HepG2 (cell line): ENCODE results near the gene SPOP. TPM values are rescaled to one million over a fixed set of nuclear protein-coding genes. Genes with fewer than 3 reads are reported as not detected.
A peak's percentile ranks its signal among the peaks of the same experiment; 100 is the strongest.

Experiments
- ELF3 ChIP-seq: IDR thresholded peaks from 2 replicates; pipeline ENCODE4 v1.6.1; 2016; ENCODE audit warnings: missing genetic modification reagents, missing compliant biosample characterization
- GATAD1 ChIP-seq: IDR thresholded peaks from 2 replicates; pipeline ENCODE4 v1.6.1; 2016; ENCODE audit warnings: missing genetic modification reagents, missing compliant biosample characterization
- HOXD1 ChIP-seq: sonication (generic); formaldehyde crosslinking; IDR thresholded peaks from 2 replicates; pipeline ENCODE4 v1.5.0; 2020; ENCODE audit warnings: missing genetic modification reagents
- MIXL1 ChIP-seq: IDR thresholded peaks from 2 replicates; pipeline ENCODE4 v1.6.1; 2016
- NCOA2 ChIP-seq: sonication (generic); formaldehyde crosslinking; IDR thresholded peaks from 2 replicates; pipeline ENCODE4 v1.8.0; 2022; ENCODE audit warnings: inconsistent platforms
- RARA ChIP-seq: IDR thresholded peaks from 2 replicates; pipeline ENCODE4 v1.6.1; 2016; ENCODE audit warnings: missing genetic modification reagents, missing compliant biosample characterization
- RNF2 ChIP-seq: fragments of 450-650 bp; conservative IDR thresholded peaks from 2 replicates; pipeline ENCODE4 v1.6.1; 2016; ENCODE audit warnings: low read depth
- SAP130 ChIP-seq: IDR thresholded peaks from 2 replicates; pipeline ENCODE4 v1.6.1; 2016; ENCODE audit warnings: low read depth
- SMARCE1 ChIP-seq: fragments of 450-650 bp; IDR thresholded peaks from 2 replicates; pipeline ENCODE4 v1.6.1; 2017; ENCODE audit warnings: borderline replicate concordance
- TOE1 ChIP-seq: sonication (generic); formaldehyde crosslinking; IDR thresholded peaks from 2 replicates; pipeline ENCODE4 v1.4.0; 2020; ENCODE audit warnings: mild to moderate bottlenecking, missing genetic modification reagents
- U2AF2 ChIP-seq: fragments of 200-400 bp; formaldehyde crosslinking; IDR thresholded peaks from 2 replicates; pipeline ENCODE4 v1.6.1; 2017; ENCODE audit warnings: low read depth, mild to moderate bottlenecking, low read length
- ZNF160 ChIP-seq: sonication (generic); formaldehyde crosslinking; IDR thresholded peaks from 2 replicates; pipeline ENCODE4 v1.8.0; 2022; ENCODE audit warnings: mild to moderate bottlenecking, inconsistent platforms, missing genetic modification reagents
- ZNF230 ChIP-seq: sonication (generic); formaldehyde crosslinking; IDR thresholded peaks from 2 replicates; pipeline ENCODE4 v1.4.0; 2020; ENCODE audit warnings: mild to moderate bottlenecking, missing genetic modification reagents
- ZNF30 ChIP-seq: sonication (generic); formaldehyde crosslinking; IDR thresholded peaks from 2 replicates; pipeline ENCODE4 v1.5.0; 2020; ENCODE audit warnings: mild to moderate bottlenecking, missing genetic modification reagents
- ZNF331 ChIP-seq: sonication (generic); formaldehyde crosslinking; IDR thresholded peaks from 2 replicates; pipeline ENCODE4 v1.4.0; 2020; ENCODE audit warnings: missing genetic modification reagents
- ZNF33A ChIP-seq: sonication (generic); formaldehyde crosslinking; IDR thresholded peaks from 2 replicates; pipeline ENCODE4 v1.5.1; 2020; ENCODE audit warnings: missing genetic modification reagents, mild to moderate bottlenecking, moderate library complexity, borderline replicate concordance
- ZNF546 ChIP-seq: sonication (generic); formaldehyde crosslinking; conservative IDR thresholded peaks from 2 replicates; pipeline ENCODE4 v1.8.1; 2023; ENCODE audit warnings: mild to moderate bottlenecking, missing genetic modification reagents
- ZNF558 ChIP-seq: sonication (generic); formaldehyde crosslinking; IDR thresholded peaks from 2 replicates; pipeline ENCODE4 v1.9.0; 2022; ENCODE audit warnings: mild to moderate bottlenecking, missing genetic modification reagents, borderline replicate concordance
- ZNF569 ChIP-seq: sonication (generic); formaldehyde crosslinking; IDR thresholded peaks from 2 replicates; pipeline ENCODE4 v1.5.0; 2020; ENCODE audit warnings: mild to moderate bottlenecking, missing genetic modification reagents, moderate library complexity, borderline replicate concordance
- ZNF652 ChIP-seq: IDR thresholded peaks from 2 replicates; pipeline ENCODE4 v1.6.1; 2016; ENCODE audit warnings: low read depth, borderline replicate concordance
- ZNF709 ChIP-seq: sonication (generic); formaldehyde crosslinking; IDR thresholded peaks from 2 replicates; pipeline ENCODE4 v1.5.0; 2020; ENCODE audit warnings: mild to moderate bottlenecking, missing genetic modification reagents
- ZNF792 ChIP-seq: IDR thresholded peaks from 2 replicates; pipeline ENCODE4 v1.6.1; 2016
- ZNF839 ChIP-seq: sonication (generic); formaldehyde crosslinking; IDR thresholded peaks from 2 replicates; pipeline ENCODE4 v1.4.0; 2020; ENCODE audit warnings: missing genetic modification reagents, mild to moderate bottlenecking, borderline replicate concordance
- ZSCAN31 ChIP-seq: sonication (generic); formaldehyde crosslinking; IDR thresholded peaks from 2 replicates; pipeline ENCODE4 v1.5.0; 2020; ENCODE audit warnings: low read depth, mild to moderate bottlenecking, missing genetic modification reagents
- polyA plus RNA-seq, 8 experiments: library from polyadenylated mRNA; depleted of rRNA in 3 of 8; stranded (reverse) in 7 of 8; unstranded in 1 of 8; fragments of >200 nt; fragmentation: Illumina TruSeq in 4 of 8; extraction: Trizol in 4 of 8; gene quantifications; 2 replicates each; pipeline versions ENCODE4 v1.2.1 to v1.2.3, GENCODE V29; 2011 to 2016; ENCODE audit warnings: low read depth in 4 of 8, missing spikeins in 1 of 8, mixed read lengths in 1 of 8; ENCODE audit not compliant: insufficient read depth in 1 of 8
- total RNA-seq, 5 experiments: library from RNA; depleted of rRNA; stranded (reverse); fragments of >200 nt; fragmentation: Illumina TruSeq; extraction: Trizol; gene quantifications; 2 replicates each; pipeline ENCODE4 v1.2.3, GENCODE V29; 2016; ENCODE audit warnings: low read depth in 1 of 5
- TF ChIP-seq, protein P1 (sequence below): sonication (generic); formaldehyde crosslinking; conservative IDR thresholded peaks from 2 replicates; pipeline ENCODE4 v1.4.0; 2020; ENCODE audit warnings: missing genetic modification reagents
- TF ChIP-seq, protein P2 (sequence below): sonication (generic); formaldehyde crosslinking; conservative IDR thresholded peaks from 2 replicates; pipeline ENCODE4 v1.8.0; 2022; ENCODE audit warnings: mild to moderate bottlenecking, moderate library complexity, missing genetic modification reagents
- TF ChIP-seq, protein P3 (sequence below): sonication (generic); formaldehyde crosslinking; IDR thresholded peaks from 2 replicates; pipeline ENCODE4 v1.5.0; 2020; ENCODE audit warnings: mild to moderate bottlenecking, low read depth, missing genetic modification reagents, borderline replicate concordance
- TF ChIP-seq, protein P4 (sequence below): sonication (generic); formaldehyde crosslinking; IDR thresholded peaks from 2 replicates; pipeline ENCODE4 v1.8.0; 2022; ENCODE audit warnings: missing genetic modification reagents, mild to moderate bottlenecking, borderline replicate concordance

SPOP gene
- total and polyA plus RNA-seq, 2 of the 13 experiments (the other 11 are each of a cell fraction or from before 2014, with no cell fraction given) = 52.8 to 60.8 TPM

DNA sequence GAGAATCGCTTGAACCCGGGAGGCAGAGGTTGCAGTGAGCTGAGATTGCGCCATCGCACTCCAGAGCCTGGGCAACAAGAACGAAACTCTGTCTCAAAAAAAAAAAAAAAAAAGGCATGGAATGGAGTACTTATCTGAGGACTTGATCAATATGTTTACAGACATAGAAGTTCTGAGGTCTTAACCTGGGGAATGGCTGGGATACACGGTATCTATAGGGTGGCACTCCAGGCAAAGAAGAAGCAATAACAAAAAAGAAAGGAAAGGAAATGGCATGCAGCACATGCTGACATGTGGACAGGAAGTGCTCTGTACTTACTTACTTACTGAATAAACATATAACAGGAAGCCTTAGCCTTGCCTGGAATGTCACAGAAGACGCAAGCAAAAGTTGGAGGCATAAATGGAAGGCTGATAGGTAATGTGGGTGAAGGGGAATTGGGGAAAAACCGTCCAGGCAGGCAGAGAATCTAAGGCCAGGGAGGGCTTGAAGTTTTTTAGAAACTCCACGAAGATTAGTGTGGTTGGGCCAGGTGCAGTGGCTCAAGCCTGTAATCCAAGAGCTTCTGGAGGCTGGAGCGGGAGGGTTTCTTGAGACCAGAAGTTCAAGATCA, 10.1 kb upstream of the SPOP start (continued):
- no peak for TF ChIP-seq ZNF160
- TF ChIP-seq, protein P1, sequence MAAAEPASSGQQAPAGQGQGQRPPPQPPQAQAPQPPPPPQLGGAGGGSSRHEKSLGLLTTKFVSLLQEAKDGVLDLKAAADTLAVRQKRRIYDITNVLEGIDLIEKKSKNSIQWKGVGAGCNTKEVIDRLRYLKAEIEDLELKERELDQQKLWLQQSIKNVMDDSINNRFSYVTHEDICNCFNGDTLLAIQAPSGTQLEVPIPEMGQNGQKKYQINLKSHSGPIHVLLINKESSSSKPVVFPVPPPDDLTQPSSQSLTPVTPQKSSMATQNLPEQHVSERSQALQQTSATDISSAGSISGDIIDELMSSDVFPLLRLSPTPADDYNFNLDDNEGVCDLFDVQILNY (CRISPR knock-in tag) = no peak
- TF ChIP-seq GATAD1 (CRISPR knock-in tag) = 0 out of 2 replicates have a peak, but pooled peaks have one; percentile 18
- 0 out of 2 replicates have a peak, but pooled peaks have one; percentile 36 for TF ChIP-seq TOE1 (CRISPR knock-in tag)
- 0 out of 2 replicates have a peak, but pooled peaks have one; percentile 48 for TF ChIP-seq ZNF652 (CRISPR knock-in tag)
- TF ChIP-seq ELF3 (CRISPR knock-in tag) = peak; percentile 89
- TF ChIP-seq, protein P2, sequence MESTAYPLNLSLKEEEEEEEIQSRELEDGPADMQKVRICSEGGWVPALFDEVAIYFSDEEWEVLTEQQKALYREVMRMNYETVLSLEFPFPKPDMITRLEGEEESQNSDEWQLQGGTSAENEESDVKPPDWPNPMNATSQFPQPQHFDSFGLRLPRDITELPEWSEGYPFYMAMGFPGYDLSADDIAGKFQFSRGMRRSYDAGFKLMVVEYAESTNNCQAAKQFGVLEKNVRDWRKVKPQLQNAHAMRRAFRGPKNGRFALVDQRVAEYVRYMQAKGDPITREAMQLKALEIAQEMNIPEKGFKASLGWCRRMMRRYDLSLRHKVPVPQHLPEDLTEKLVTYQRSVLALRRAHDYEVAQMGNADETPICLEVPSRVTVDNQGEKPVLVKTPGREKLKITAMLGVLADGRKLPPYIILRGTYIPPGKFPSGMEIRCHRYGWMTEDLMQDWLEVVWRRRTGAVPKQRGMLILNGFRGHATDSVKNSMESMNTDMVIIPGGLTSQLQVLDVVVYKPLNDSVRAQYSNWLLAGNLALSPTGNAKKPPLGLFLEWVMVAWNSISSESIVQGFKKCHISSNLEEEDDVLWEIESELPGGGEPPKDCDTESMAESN (CRISPR knock-in tag) = no peak
- no peak for TF ChIP-seq ZNF569 (CRISPR knock-in tag)
- TF ChIP-seq, protein P3, sequence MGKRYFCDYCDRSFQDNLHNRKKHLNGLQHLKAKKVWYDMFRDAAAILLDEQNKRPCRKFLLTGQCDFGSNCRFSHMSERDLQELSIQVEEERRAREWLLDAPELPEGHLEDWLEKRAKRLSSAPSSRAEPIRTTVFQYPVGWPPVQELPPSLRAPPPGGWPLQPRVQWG (CRISPR knock-in tag) = no peak
- no peak for TF ChIP-seq U2AF2
- peak; percentile 71; the same call in 1 of the 2 replicates for TF ChIP-seq ZNF709 (CRISPR knock-in tag)
- TF ChIP-seq MIXL1 (CRISPR knock-in tag) = peak; percentile 81
- peak; percentile 68; the same call in 1 of the 2 replicates for TF ChIP-seq RARA
- TF ChIP-seq SMARCE1 = no peak
- TF ChIP-seq, protein P4, sequence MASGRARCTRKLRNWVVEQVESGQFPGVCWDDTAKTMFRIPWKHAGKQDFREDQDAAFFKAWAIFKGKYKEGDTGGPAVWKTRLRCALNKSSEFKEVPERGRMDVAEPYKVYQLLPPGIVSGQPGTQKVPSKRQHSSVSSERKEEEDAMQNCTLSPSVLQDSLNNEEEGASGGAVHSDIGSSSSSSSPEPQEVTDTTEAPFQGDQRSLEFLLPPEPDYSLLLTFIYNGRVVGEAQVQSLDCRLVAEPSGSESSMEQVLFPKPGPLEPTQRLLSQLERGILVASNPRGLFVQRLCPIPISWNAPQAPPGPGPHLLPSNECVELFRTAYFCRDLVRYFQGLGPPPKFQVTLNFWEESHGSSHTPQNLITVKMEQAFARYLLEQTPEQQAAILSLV (CRISPR knock-in tag) = peak; percentile 54; the same call in 1 of the 2 replicates
- TF ChIP-seq SAP130 (CRISPR knock-in tag) = peak; percentile 83
- TF ChIP-seq NCOA2 (CRISPR knock-in tag) = peak; percentile 49; the same call in 1 of the 2 replicates
- peak; percentile 32; the same call in 1 of the 2 replicates for TF ChIP-seq ZNF331 (CRISPR knock-in tag)
- TF ChIP-seq ZNF792 (CRISPR knock-in tag) = peak; percentile 60; the same call in 1 of the 2 replicates
- no peak for TF ChIP-seq ZNF30
- TF ChIP-seq ZNF33A (CRISPR knock-in tag) = no peak
- 0 out of 2 replicates have a peak, but pooled peaks have one; percentile 58 for TF ChIP-seq ZNF558
- peak; percentile 66 for TF ChIP-seq RNF2
- no peak for TF ChIP-seq ZNF230
- 0 out of 2 replicates have a peak, but pooled peaks have one; percentile 40 for TF ChIP-seq ZNF546 (CRISPR knock-in tag)
- no peak for TF ChIP-seq HOXD1 (CRISPR knock-in tag)
- peak; percentile 69; the same call in 1 of the 2 replicates for TF ChIP-seq ZSCAN31 (CRISPR knock-in tag)
- TF ChIP-seq ZNF839 (CRISPR knock-in tag) = no peak
